Measurements from ENCODE around the gene OR1F1. TPM values are rescaled to one million over a fixed set of nuclear protein-coding genes. Genes with fewer than 3 reads are reported as not detected.

The OR1F1 gene
- total and polyA plus RNA-seq, 2 donors (not counting 1 experiment from before 2014, with no cell fraction given): not detected

DNA sequence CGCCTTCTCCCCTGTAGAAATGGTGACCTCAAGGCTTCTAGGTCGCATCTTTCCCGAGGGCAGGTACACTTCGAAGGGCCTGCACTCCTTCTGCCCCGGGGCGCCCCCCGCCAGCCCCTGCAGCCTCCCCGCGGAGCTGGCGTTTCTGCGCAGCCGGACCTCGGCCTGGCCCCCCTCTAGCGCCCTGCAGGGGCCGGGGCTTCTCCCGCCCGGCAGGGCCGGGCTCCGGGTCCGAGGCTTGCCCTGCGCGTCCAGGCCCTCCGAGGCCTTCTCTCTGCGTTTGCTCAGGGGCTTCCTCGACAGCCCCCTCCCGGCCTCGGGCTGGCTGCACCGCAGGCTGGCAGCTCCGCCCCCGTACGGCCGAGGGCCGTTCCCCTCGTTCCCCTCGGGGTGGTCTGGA, 66.3 kb downstream of the OR1F1 start:
- Mint-ChIP-seq H3K4me1 (no peaks in the 10 kb centered on the region), H3K27ac (no peak overlapping the region), H3K9me3 (ENCODE audit: insufficient read depth) (no peaks in the 10 kb centered on the region), H3K27me3 (peaks cover 25% of the 10 kb centered on the region), H3K4me3 (no peak overlapping the region)
- intact Hi-C loops (cut with micrococcal nuclease): no loop called here
- ATAC-seq (ENCODE audit: low read depth) (no peak), DNase-seq (no peak)
- H3K9ac ChIP-seq (ENCODE audit: low read length): no peak overlapping the region
- 63% methylated on average over 32 of the region's 35 CpGs for WGBS (ENCODE audit: insufficient coverage)
- H3K36me3 ChIP-seq (replicated peaks in 1 of 2; ENCODE audit: control extremely low read depth in 1 of 2, control insufficient read depth in 1 of 2, extremely low read depth in 1 of 2, insufficient read depth in 2 of 2, low read length in 1 of 2): no peaks in the 10 kb centered on the region
- peaks cover 0 to 5% (median 0%) of the 10 kb centered on the region in 3 donors for H3K9me3 ChIP-seq (ENCODE audit: control extremely low read depth in 1 of 3, control insufficient read depth in 2 of 3, insufficient read depth in 1 of 3, low read length in 2 of 3)
- CTCF ChIA-PET: no interaction called here
- no peak overlapping the region for H3K4me2 ChIP-seq (replicated peaks; ENCODE audit: low read depth, low read length, poor library complexity, severe bottlenecking)
- POLR2A ChIA-PET: interaction anchor here (0.8 kb wide), 1 partner anchor 10 kb away, joined by 4 read pairs; no protein-coding TSS in a partner anchor
- H3K79me2 ChIP-seq (ENCODE audit: control insufficient read depth, insufficient read depth, low read length): no peaks in the 10 kb centered on the region
- H3K27ac ChIP-seq (ENCODE audit: low read length in 2 of 2): no peak overlapping the region
- H3K4me3 ChIP-seq (ENCODE audit: control extremely low read depth in 1 of 5, extremely low read depth in 1 of 5, insufficient read depth in 1 of 5, low read depth in 2 of 5, low read length in 4 of 5): no peak overlapping the region
- H3K4me1 ChIP-seq (ENCODE audit: control insufficient read depth in 2 of 2, insufficient read depth in 2 of 2, low read length in 2 of 2): no peaks in the 10 kb centered on the region
- peaks cover 0 to 15% (median 3%) of the 10 kb centered on the region in 4 experiments for H3K27me3 ChIP-seq (replicated peaks in 1 of 4; ENCODE audit: control extremely low read depth in 1 of 4, control insufficient read depth in 3 of 4, insufficient read depth in 4 of 4, low read length in 3 of 4)
- H2AFZ ChIP-seq (ENCODE audit: insufficient read depth, low read depth, low read length, poor library complexity, severe bottlenecking): no peak overlapping the region
- TF ChIP-seq, protein P1, sequence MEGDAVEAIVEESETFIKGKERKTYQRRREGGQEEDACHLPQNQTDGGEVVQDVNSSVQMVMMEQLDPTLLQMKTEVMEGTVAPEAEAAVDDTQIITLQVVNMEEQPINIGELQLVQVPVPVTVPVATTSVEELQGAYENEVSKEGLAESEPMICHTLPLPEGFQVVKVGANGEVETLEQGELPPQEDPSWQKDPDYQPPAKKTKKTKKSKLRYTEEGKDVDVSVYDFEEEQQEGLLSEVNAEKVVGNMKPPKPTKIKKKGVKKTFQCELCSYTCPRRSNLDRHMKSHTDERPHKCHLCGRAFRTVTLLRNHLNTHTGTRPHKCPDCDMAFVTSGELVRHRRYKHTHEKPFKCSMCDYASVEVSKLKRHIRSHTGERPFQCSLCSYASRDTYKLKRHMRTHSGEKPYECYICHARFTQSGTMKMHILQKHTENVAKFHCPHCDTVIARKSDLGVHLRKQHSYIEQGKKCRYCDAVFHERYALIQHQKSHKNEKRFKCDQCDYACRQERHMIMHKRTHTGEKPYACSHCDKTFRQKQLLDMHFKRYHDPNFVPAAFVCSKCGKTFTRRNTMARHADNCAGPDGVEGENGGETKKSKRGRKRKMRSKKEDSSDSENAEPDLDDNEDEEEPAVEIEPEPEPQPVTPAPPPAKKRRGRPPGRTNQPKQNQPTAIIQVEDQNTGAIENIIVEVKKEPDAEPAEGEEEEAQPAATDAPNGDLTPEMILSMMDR (IDR thresholded peaks at IDR 0.05): no peak
- TF ChIP-seq EZH2 (IDR thresholded peaks at IDR 0.05; ENCODE audit: borderline replicate concordance, insufficient read depth, low read depth, low read length, poor library complexity, severe bottlenecking): no peak
- no peaks in the 10 kb centered on the region for H4K20me1 ChIP-seq (ENCODE audit: control insufficient read depth, insufficient read depth, low read length, poor library complexity, severe bottlenecking)

Other genes with a start within 250 kb of the OR1F1 start
- gene KREMEN2, start 223.9 kb upstream of the OR1F1 start, total RNA-seq: 0.17 and 0.19 TPM in 2 replicates
- gene KREMEN2, start 223.9 kb upstream of the OR1F1 start, polyA plus RNA-seq: 1.1 and 2.6 TPM in 2 replicates
- gene PAQR4, start 218.9 kb upstream of the OR1F1 start, total RNA-seq: 1.8 and 2.6 TPM in 2 replicates
- 1.8 and 2.8 TPM in 2 replicates for gene PAQR4, start 218.9 kb upstream of the OR1F1 start, polyA plus RNA-seq
- 0.67 and 1.0 TPM in 2 replicates for gene PKMYT1, start 207.8 kb upstream of the OR1F1 start, total RNA-seq
- gene PKMYT1, start 207.8 kb upstream of the OR1F1 start, polyA plus RNA-seq: 1.4 and 2.6 TPM in 2 replicates
- gene CLDN9, start 175.3 kb upstream of the OR1F1 start, total RNA-seq: not detected in 2 replicates
- 0.04 and 0.20 TPM in 2 replicates for gene CLDN9, start 175.3 kb upstream of the OR1F1 start, polyA plus RNA-seq
- not detected in 2 replicates for gene CLDN6, start 170.0 kb upstream of the OR1F1 start, total RNA-seq
- not detected in 2 replicates for gene CLDN6, start 170.0 kb upstream of the OR1F1 start, polyA plus RNA-seq
- gene TNFRSF12A, start 167.8 kb upstream of the OR1F1 start, total RNA-seq: 0.85 and 1.3 TPM in 2 replicates
- gene TNFRSF12A, start 167.8 kb upstream of the OR1F1 start, polyA plus RNA-seq: 0.61 and 0.72 TPM in 2 replicates
- gene HCFC1R1, start 164.3 kb upstream of the OR1F1 start, total RNA-seq: 17.9 and 19.1 TPM in 2 replicates
- 15.3 and 24.8 TPM in 2 replicates for gene HCFC1R1, start 164.3 kb upstream of the OR1F1 start, polyA plus RNA-seq
- gene THOC6, start 164.2 kb upstream of the OR1F1 start, total RNA-seq: 25.3 and 28.5 TPM in 2 replicates
- gene THOC6, start 164.2 kb upstream of the OR1F1 start, polyA plus RNA-seq: 52.2 and 63.9 TPM in 2 replicates
- gene BICDL2, start 151.3 kb upstream of the OR1F1 start, total RNA-seq: 0.20 TPM in 1 of 2 replicates, not detected in the other
- not detected in 2 replicates for gene BICDL2, start 151.3 kb upstream of the OR1F1 start, polyA plus RNA-seq
- 0.17 and 0.22 TPM in 2 replicates for gene MMP25, start 141.6 kb upstream of the OR1F1 start, total RNA-seq
- 0.12 and 0.40 TPM in 2 replicates for gene MMP25, start 141.6 kb upstream of the OR1F1 start, polyA plus RNA-seq
- 2.0 and 2.3 TPM in 2 replicates for gene IL32, start 122.6 kb upstream of the OR1F1 start, total RNA-seq
- gene IL32, start 122.6 kb upstream of the OR1F1 start, polyA plus RNA-seq: 2.0 and 15.0 TPM in 2 replicates
- gene ZSCAN10, start 88.9 kb upstream of the OR1F1 start, total RNA-seq: not detected in 2 replicates
- gene ZSCAN10, start 88.9 kb upstream of the OR1F1 start, polyA plus RNA-seq: 0.36 TPM in 1 of 2 replicates, not detected in the other
- gene ZNF205, start 75.6 kb upstream of the OR1F1 start, total RNA-seq: not detected in 2 replicates
- gene ZNF205, start 75.6 kb upstream of the OR1F1 start, polyA plus RNA-seq: not detected in 2 replicates
- 7.2 and 9.5 TPM in 2 replicates for gene ZNF213, start 53.2 kb upstream of the OR1F1 start, total RNA-seq
- gene ZNF213, start 53.2 kb upstream of the OR1F1 start, polyA plus RNA-seq: 0.97 and 1.4 TPM in 2 replicates
- gene ZNF200, start 47.0 kb downstream of the OR1F1 start, total RNA-seq: 16.1 and 20.1 TPM in 2 replicates
- 2.4 and 2.7 TPM in 2 replicates for gene ZNF200, start 47.0 kb downstream of the OR1F1 start, polyA plus RNA-seq
- gene MEFV, start 68.4 kb downstream of the OR1F1 start, total RNA-seq: 0.10 and 0.25 TPM in 2 replicates
- gene MEFV, start 68.4 kb downstream of the OR1F1 start, polyA plus RNA-seq: 0.24 and 0.29 TPM in 2 replicates
- gene ZNF263, start 95.3 kb downstream of the OR1F1 start, total RNA-seq: 43.0 and 46.0 TPM in 2 replicates
- 21.4 and 24.7 TPM in 2 replicates for gene ZNF263, start 95.3 kb downstream of the OR1F1 start, polyA plus RNA-seq
- 12.8 and 15.7 TPM in 2 replicates for gene TIGD7, start 117.2 kb downstream of the OR1F1 start, total RNA-seq
- 3.1 and 4.5 TPM in 2 replicates for gene TIGD7, start 117.2 kb downstream of the OR1F1 start, polyA plus RNA-seq
- 111 and 118 TPM in 2 replicates for gene ZNF75A, start 117.3 kb downstream of the OR1F1 start, total RNA-seq
- gene ZNF75A, start 117.3 kb downstream of the OR1F1 start, polyA plus RNA-seq: 31.4 and 33.6 TPM in 2 replicates
- gene OR2C1, start 167.7 kb downstream of the OR1F1 start, total RNA-seq: 0.67 and 1.4 TPM in 2 replicates
- 0.52 and 0.91 TPM in 2 replicates for gene OR2C1, start 167.7 kb downstream of the OR1F1 start, polyA plus RNA-seq
- gene ZSCAN32, start 212.8 kb downstream of the OR1F1 start, total RNA-seq: 25.9 and 26.9 TPM in 2 replicates
- 12.7 and 16.3 TPM in 2 replicates for gene ZSCAN32, start 212.8 kb downstream of the OR1F1 start, polyA plus RNA-seq
- 12.7 and 13.3 TPM in 2 replicates for gene ZNF174, start 213.0 kb downstream of the OR1F1 start, total RNA-seq
- gene ZNF174, start 213.0 kb downstream of the OR1F1 start, polyA plus RNA-seq: 3.1 and 6.7 TPM in 2 replicates